Measurements from ENCODE around the gene MTCH1.

MTCH1 gene

GRCh38 chr6:37017606-37018197 is 31.7 kb upstream of the MTCH1 start:
- no peak for DNase-seq (ENCODE audit: low read depth in 2 of 2)

DNA sequence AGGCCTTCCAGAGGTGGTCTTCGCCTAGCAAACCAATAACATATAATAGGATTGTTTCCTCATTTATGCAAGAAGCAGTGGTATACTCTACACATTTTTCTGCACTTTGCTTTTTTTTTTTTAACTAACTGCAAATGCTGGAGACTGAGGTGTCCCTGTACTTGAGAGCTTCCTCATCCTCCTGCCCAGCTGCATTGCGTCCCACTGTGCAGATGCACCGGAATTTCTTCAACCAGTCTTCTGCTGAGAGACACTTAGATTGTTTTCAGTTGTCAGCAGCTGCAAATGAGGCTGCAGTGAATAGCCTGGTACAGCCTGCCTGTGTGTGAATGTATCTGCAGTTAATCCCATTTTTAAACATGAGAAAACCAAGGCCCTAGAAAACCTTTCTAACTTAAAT is 31.0 kb upstream of the MTCH1 start:
- DNase-seq (ENCODE audit: low read depth in 2 of 2): no peak

- DNase-seq (ENCODE audit: low read depth in 2 of 2): no peak
These were observed 29.5 kb upstream of the MTCH1 start for GRCh38 chr6:37015532-37015931.

DNA sequence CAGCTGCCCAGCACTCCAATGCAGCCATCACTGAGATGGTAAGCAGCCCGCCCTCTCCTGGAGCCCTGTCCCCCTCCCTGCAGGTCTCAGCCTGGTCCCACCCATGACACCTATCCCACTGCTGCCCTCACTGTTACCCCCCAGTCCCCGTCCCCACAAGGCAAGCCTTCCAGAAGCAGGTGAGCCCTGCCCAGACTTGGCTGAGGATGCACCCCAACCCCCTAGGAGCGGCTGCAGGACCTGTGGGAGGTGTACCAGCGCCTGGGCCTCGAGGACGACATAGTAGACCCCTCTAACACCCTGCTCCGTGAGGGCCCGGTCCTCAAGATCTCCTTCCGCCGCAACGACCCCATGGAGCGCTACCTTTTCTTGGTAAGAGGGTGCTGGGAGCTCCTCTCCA is 28.7 kb upstream of the MTCH1 start:
- no peak for DNase-seq (ENCODE audit: low read depth in 2 of 2)

GRCh38 chr6:37013516-37014491 is 27.8 kb upstream of the MTCH1 start:
- DNase-seq (ENCODE audit: low read depth in 2 of 2): no peak

DNA sequence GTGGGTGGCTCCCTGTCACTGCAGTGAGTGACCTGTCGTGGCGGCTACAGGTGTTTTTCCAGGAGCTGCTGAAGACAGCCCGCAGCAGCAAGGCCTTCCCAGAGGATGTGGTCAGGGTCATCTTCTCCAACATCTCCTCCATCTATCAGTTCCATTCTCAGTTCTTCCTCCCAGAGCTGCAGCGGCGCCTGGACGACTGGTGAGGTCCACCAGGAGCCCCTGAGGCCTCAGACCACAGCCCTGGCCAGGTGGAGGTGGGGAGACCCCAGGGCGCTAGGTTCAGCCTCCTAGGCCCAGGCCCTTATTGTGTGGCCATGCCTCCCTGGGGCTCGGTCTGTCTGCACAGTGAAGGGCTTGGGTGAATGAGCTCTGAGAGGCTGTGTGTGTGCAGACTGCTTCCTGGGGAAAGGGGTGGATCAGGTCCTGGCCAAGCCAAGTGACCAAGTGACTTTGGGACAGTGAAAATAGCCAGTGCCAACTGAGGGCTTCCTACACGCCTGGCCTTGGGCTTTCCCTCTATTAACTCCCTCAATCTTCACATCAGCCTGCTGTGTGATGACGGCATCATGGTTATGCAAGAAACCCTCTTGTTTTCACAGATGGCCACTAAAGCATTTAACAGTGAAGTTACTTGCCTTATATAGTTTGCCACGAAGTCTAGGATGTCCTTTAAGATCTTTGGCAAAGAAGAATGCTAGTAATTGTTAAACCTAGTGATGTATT is 25.8 kb upstream of the MTCH1 start:
- DNase-seq (ENCODE audit: low read depth in 2 of 2): no peak

GRCh38 chr6:37010402-37010892 is 24.5 kb upstream of the MTCH1 start:
- DNase-seq (ENCODE audit: low read depth in 2 of 2): no peak

- no peak for DNase-seq (ENCODE audit: low read depth in 2 of 2)
These were observed 22.8 kb upstream of the MTCH1 start for GRCh38 chr6:37008484-37009465.

GRCh38 chr6:37007340-37008043 is 21.5 kb upstream of the MTCH1 start:
- DNase-seq (ENCODE audit: low read depth in 2 of 2): no peak

DNA sequence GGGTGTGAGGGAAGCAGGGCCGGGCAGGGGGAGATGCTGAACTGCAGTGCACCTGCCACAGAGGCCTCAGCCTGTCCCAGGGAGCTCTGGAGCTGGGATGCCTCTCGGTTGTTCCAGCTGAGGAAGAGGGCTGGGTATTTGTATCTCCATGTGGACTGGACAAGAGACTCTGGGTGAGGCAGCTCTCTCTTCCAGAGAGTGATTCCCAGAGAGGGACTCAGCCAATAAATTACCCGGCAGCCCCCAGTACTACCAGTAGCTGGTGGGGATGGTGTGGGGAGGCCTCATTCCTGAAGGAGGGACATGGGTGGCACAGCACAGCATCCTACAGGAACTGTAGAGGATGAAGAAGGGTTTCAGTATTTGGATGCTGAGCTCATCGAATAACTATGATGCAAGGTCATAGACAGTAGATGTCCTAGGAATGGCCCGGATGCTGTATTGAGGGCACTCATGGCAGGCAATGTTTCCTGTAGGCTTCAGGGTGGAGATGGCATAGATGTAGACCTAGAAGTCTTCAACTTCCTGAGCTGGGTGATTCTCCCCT is 20.9 kb upstream of the MTCH1 start:
- DNase-seq (ENCODE audit: low read depth in 2 of 2): no peak

DNA sequence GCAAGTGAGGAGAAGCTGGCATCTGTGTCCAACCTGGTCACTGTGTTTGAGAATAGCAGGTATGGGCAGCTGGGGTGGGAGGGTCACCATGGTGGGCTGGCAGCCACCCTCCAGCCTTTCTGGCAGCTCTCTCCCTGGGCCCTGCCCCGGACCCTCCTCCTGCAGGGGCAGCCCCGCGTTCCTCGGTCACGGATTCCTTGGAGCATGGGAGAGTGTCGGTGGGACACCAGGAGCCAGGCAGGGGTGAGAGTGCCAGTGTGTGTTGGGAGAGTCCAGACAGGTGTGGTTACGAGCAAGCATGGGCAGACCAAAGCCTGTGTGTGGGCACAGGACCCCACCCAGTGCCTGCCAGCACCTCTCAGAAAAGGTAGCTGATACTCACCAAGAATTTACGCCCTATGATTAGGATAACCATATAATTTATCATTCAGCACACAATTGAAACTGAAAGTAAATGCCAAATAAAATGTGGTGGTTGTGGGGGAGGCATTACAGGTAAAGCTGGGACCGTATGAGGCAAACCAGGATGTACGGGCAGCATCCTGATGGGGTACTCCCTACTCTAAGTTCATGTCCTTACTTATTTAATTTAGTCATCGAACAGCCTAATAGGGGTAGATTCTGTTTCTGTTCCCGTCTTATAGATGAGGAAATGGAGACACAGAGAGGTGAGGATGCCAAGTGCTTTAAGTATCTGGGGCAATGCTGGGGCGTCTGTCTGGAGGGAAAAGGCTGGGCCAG is 20.0 kb upstream of the MTCH1 start:
- no peak for DNase-seq (ENCODE audit: low read depth in 2 of 2)

- no peak for DNase-seq (ENCODE audit: low read depth in 2 of 2)
These were observed 19.2 kb upstream of the MTCH1 start, which contains the start of gene FGD2 for GRCh38 chr6:37005061-37005810. FGD2 (plus strand) TSS chr6:37005655; CDS start chr6:37005818, 163 bp downstream.

DNA sequence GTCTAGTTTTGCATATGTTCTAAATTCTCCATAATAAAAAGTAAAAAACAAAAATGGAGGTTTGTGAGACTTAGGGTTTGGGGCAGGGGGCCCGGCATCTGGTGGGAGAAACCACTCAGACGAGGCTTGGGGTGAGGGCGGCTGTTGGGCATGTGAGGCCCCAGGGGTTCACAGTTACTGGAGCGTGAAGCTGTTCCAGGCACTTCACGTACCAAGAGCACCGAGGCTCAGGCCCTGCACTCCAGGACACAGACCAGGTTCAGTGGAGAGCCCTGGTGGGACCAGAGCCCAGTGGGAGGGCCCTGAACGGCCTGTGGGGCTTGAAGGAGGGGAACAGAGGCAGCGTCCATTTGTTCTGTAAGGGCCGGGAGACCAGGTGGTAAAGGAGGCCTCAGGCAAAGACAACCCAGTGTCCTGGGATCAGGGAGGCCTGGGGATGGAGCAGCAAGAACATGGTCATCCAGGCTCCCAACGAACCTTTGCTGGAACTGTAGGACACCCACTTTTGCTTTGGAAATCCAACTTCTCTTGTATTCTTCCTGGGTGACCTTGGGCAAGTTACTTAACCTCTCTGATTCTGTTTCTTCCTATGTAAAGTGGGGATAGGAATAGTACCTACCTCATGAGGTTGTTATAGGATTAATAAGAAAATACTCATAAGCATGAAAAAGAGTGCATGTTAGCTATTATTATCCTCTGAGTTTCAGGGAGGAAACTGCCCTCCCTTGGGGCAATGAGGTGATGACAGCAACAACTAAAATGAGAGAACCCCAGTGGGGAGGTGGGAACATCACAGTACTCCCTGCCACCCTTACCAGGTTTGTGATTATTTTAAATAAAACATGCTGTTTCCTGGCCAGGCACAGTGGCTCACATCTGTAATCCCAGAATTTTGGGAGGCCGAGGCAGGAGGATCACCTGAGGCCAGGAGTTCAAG is 18.3 kb upstream of the MTCH1 start:
- DNase-seq (ENCODE audit: low read depth in 2 of 2): no peak

DNA sequence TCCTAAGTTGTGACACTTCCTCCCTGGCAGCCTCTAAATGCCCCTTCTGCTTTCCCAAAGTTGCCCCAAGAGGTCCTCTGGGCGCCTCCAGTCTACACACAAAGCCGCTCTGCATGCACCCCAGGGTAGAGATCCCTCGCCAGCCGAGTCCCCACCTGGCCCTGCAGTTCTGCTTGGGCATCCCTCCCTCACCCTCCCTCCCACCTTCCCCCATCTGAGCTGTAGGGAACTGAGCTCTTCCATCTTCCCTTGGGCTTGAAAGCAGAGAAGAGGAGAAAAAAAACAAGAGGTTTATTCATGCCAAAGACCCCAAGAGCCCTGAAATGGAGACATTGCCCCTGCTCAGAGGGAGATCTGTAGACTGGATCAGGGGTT is 13.7 kb upstream of the MTCH1 start:
- DNase-seq (ENCODE audit: low read depth in 2 of 2): no peak

- no peak for DNase-seq (ENCODE audit: low read depth in 2 of 2)
These were observed 13.2 kb upstream of the MTCH1 start for GRCh38 chr6:36999061-36999750.

DNA sequence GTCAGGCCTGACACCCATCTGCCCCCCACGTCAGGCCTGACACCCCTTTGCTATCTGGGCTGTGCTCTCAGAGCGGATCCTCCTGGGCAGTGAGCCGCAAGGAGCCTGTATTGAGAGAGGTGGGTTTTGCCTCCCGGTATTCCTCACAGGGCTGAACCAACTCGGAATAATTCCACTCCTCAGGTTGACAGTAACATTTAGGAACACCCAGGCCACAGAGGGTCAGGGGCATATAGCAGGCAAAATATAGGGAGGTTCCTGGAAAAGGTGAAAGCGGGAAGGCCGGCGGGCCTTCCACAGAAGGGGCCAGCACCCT is 12.7 kb upstream of the MTCH1 start:
- no peak for DNase-seq (ENCODE audit: low read depth in 2 of 2)
